NB4 (cell line): ENCODE results near the gene CDC16.

Experiments
- DNase-seq: peaks from one replicate; pipeline ENCODE4 v3.0.0; 2010; ENCODE audit warnings: low read depth
- H3K4me3 ChIP-seq: one replicate; pipeline ENCODE4 v1.5.1; 2011; ENCODE audit warnings: mild to moderate bottlenecking, low read depth, low read length, moderate library complexity
- CTCF ChIP-seq: IDR thresholded peaks from one replicate; pipeline ENCODE4 v1.5.1; 2012; ENCODE audit warnings: low read depth, low read length
- MAX ChIP-seq: IDR thresholded peaks from 2 replicates; pipeline ENCODE4 v1.6.1; 2011; ENCODE audit warnings: low read depth, low read length
- MYC ChIP-seq: IDR thresholded peaks from 2 replicates; pipeline ENCODE4 v1.6.1; 2011; ENCODE audit warnings: low read depth, low read length
- POLR2A ChIP-seq: IDR thresholded peaks from 2 replicates; pipeline ENCODE4 v1.6.1; 2011; ENCODE audit warnings: mild to moderate bottlenecking; ENCODE audit not compliant: insufficient read length; ENCODE audit errors: extremely low read depth

The CDC16 gene

GRCh38 chr13:114256547-114256946 is 21.9 kb downstream of the CDC16 start:
- H3K4me3 ChIP-seq = no peak overlapping the region
- peak; percentile 16 for DNase-seq
- TF ChIP-seq POLR2A = no peak
- no peak for TF ChIP-seq MAX
- TF ChIP-seq MYC = no peak
- TF ChIP-seq CTCF = no peak

GRCh38 chr13:114257014-114257413 is 22.3 kb downstream of the CDC16 start:
- H3K4me3 ChIP-seq = no peak overlapping the region
- no peak for DNase-seq
- TF ChIP-seq CTCF (no peak), MYC (no peak), POLR2A (no peak)

GRCh38 chr13:114258589-114258988 is 23.9 kb downstream of the CDC16 start:
- DNase-seq = no peak
- TF ChIP-seq MAX = no peak
- no peak for TF ChIP-seq CTCF
- TF ChIP-seq MYC = no peak
- TF ChIP-seq POLR2A = no peak
- no peak overlapping the region for H3K4me3 ChIP-seq

- DNase-seq = no peak
- H3K4me3 ChIP-seq = no peak overlapping the region
- TF ChIP-seq POLR2A (no peak), CTCF (no peak), MAX (no peak), MYC (no peak)
Measured at GRCh38 chr13:114259374-114259773, 24.7 kb downstream of the CDC16 start.

- TF ChIP-seq MYC (no peak), CTCF (no peak), POLR2A (no peak), MAX (no peak)
- no peak for DNase-seq
- H3K4me3 ChIP-seq = no peak overlapping the region
Measured at GRCh38 chr13:114259974-114260373, 25.3 kb downstream of the CDC16 start.

- TF ChIP-seq MYC (no peak), MAX (no peak), CTCF (no peak), POLR2A (no peak)
Measured at GRCh38 chr13:114260814-114261213, 26.1 kb downstream of the CDC16 start.

More at GRCh38 chr13:114260814-114261213, 26.1 kb downstream of the CDC16 start:
- no peak for DNase-seq
- H3K4me3 ChIP-seq = no peak overlapping the region
